Astrocyte of the spinal cord (primary cell): ENCODE data around the gene PDILT.

Experiments used
- DNase-seq: peaks from one replicate; pipeline ENCODE4 v3.0.0; 2011; ENCODE audit warnings: low read depth, low spot score
- H3K4me3 ChIP-seq: 2 replicates; pipeline ENCODE4 v1.5.1; 2011; ENCODE audit warnings: low read depth, mild to moderate bottlenecking, low read length, moderate library complexity
- in situ Hi-C: cut with HindIII; loops from 2 replicates; pipeline ENCODE4 v1.10.0; 2017; ENCODE audit warnings: low sequenced_read_pairs
- TF ChIP-seq, protein P1 (sequence below): IDR thresholded peaks from 2 replicates; pipeline ENCODE4 v1.5.1; 2012; ENCODE audit warnings: low read depth, mild to moderate bottlenecking, low read length, inconsistent platforms

PDILT gene

DNA sequence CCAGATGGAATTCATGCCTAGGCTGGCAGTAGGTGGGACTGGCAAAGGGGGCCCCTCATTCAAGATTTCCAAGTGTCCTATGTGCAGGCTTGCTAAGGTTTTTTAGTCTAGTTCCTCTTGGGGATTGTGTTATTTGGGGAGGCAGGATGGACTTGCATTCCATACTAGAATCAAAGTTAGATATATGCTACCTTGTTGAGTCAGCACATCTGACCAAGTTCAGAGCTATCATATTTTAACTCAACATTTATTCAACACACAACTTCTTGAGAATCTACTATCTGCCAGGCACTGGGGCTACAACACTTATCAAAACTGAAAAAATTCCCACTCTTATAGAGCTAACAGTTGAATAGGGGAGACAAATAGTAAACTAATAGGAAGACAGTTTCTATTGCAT, 83.9 kb downstream of the PDILT start:
- TF ChIP-seq, protein P1, sequence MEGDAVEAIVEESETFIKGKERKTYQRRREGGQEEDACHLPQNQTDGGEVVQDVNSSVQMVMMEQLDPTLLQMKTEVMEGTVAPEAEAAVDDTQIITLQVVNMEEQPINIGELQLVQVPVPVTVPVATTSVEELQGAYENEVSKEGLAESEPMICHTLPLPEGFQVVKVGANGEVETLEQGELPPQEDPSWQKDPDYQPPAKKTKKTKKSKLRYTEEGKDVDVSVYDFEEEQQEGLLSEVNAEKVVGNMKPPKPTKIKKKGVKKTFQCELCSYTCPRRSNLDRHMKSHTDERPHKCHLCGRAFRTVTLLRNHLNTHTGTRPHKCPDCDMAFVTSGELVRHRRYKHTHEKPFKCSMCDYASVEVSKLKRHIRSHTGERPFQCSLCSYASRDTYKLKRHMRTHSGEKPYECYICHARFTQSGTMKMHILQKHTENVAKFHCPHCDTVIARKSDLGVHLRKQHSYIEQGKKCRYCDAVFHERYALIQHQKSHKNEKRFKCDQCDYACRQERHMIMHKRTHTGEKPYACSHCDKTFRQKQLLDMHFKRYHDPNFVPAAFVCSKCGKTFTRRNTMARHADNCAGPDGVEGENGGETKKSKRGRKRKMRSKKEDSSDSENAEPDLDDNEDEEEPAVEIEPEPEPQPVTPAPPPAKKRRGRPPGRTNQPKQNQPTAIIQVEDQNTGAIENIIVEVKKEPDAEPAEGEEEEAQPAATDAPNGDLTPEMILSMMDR: no peak
- no peak for DNase-seq
- no peak overlapping the region for H3K4me3 ChIP-seq
- in situ Hi-C loops: no loop called here

DNA sequence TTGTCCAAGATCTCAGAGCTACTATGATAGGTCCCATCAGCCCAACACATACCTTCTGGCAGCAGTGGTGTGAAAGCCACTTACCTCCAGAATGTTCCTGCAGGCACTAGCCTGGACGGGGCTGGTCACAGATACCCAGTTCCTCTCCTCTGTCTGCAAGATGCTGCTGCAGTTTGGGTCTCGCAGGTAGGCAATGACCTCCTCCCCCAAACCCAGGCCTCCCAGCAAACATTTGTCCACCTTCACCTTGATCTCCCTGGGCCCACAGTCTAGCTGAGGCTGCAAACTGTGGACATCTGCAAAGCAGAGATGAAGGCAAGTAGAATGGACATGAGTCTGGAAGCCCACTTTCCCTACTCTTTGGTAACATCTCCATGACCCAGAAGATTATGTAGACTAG, 84.4 kb downstream of the PDILT start:
- no peak overlapping the region for H3K4me3 ChIP-seq
- TF ChIP-seq, protein P1: no peak
- DNase-seq: no peak
- in situ Hi-C loops: no loop called here

DNA sequence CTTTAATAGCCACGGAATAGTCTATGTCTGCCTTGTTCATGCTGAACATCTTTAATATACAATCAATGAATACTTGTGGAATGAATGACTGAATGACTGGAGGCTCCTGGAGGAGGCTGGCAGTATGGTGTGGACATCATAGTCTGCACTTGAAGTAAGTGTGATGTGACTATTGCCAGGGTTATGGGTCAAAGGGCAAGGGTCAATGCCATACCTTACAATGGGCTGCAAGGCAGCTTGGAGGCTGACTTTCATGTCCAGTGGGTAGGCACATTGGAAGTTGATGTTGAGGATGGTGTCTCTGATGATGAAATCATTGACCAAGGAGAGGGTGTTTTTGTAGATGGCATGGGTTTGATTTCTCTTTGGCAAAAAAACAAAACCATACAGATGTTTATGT, 85.1 kb downstream of the PDILT start:
- no peak for DNase-seq
- in situ Hi-C loops: no loop called here
- H3K4me3 ChIP-seq: no peak overlapping the region
- TF ChIP-seq, protein P1: no peak

DNA sequence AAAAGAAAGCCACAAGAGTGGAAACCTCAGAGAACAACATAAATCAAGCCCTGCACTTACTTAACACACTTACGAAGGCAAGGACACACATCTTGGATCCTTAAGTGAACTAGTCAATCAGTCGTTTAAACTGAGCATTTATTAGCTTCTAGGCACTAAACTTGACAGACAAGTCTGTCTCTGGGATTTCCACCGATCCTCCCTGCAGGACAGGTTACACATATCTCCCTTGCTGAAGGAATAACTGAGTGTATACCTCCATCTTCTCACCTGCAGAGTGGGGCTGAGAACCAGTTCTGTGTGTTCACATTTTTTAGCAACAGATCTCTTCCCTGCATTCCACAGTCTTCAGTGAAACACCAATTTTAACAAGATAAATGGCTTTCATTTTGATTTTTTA, 86.1 kb downstream of the PDILT start:
- TF ChIP-seq, protein P1: no peak
- DNase-seq: no peak
- in situ Hi-C loops: no loop called here
- no peak overlapping the region for H3K4me3 ChIP-seq

DNA sequence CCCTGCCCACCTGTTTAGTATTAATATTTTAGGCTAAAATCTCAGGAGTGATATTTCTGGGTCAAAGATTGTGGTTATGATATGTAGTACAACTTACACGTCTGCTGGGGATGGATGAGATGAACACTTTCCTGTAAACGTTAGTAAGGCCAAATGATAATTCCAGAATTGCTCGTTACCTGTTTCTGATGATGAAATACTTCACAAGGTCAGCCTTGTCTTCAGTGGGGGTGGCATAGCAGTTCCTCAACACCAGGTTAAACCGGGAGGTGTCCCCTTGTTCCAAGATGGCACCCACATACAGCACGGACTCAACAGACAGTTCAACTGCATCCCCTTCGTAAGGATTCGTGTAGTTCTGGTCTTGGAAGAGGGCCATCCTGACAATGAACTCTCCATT, 86.5 kb downstream of the PDILT start:
- H3K4me3 ChIP-seq: no peak overlapping the region
- in situ Hi-C loops: no loop called here
- TF ChIP-seq, protein P1: no peak

DNA sequence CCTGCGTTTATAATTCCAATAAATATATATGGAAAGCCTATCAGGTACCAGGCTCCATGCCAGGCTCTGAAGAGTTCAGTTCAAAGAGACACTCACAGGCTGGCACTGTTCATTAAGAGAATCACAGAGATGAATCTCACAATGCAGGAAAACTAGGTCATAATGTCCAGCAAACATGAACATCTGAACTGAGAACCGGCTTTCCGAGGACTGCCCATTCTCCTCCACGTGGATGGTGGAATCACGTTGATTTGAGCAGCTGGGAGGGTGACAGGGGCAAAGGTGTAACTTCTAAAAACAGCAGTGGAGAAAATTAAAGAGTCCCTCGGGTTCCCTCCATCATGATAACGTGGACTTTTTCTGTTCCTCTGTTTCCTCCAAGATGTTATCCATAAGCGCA, 87.4 kb downstream of the PDILT start:
- in situ Hi-C loops: no loop called here
- no peak overlapping the region for H3K4me3 ChIP-seq
- DNase-seq: no peak
- TF ChIP-seq, protein P1: no peak

More for the DNA sequence above, 86.5 kb downstream of the PDILT start:
- DNase-seq: no peak

DNA sequence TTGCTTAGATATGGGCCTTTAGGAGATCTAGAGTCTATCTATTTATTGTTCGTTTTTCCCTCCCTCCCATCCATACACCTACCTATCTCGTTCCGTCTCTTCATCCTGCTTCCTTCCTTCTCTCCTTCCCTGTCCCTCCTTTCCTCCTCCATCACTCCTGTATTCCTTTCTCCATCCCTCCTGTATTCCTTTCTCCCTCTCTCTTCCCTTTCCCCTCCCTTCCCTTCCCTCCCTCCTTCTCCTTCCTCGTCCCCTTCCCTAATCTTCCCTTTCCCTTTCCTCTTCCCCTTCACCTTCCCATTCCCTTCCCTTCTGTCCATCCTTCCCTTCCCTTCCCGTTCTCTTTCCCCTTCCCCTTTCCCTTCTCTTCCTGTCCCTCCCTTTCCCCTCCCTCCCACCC, 87.8 kb downstream of the PDILT start:
- no peak for DNase-seq

More for the DNA sequence above, 87.8 kb downstream of the PDILT start:
- no peak overlapping the region for H3K4me3 ChIP-seq
- in situ Hi-C loops: no loop called here
- TF ChIP-seq, protein P1: no peak
